Right atrium auricular region (tissue), 2 donors: ENCODE data around the gene WWOX. TPM values are rescaled to one million over a fixed set of nuclear protein-coding genes. Genes with fewer than 3 reads are reported as not detected.

Experiments used
- DNase-seq: peaks from one replicate; pipeline ENCODE4 v3.0.0-alpha.2; 2019; ENCODE audit warnings: low spot score
- H3K27ac ChIP-seq, 2 donors: fragments of 200-600 bp; sonication (generic); 1 replicate in 1 of 2; 2 replicates in 1 of 2; pipeline ENCODE4 v1.5.1; 2016 to 2019
- H3K27me3 ChIP-seq, 2 donors: fragments of 200-600 bp; sonication (generic); one replicate each; pipeline versions ENCODE4 v1.5.1 to v1.6.0; 2017 to 2019
- H3K36me3 ChIP-seq: fragments of 200-600 bp; sonication (generic); one replicate; pipeline ENCODE4 v1.5.1; 2016
- H3K4me1 ChIP-seq, 2 donors: fragments of 200-600 bp; sonication (generic); one replicate each; pipeline versions ENCODE4 v1.5.1 to v1.6.0; 2017 to 2019
- H3K4me3 ChIP-seq, 2 donors: fragments of 200-600 bp; sonication (generic); 1 replicate in 1 of 2; 2 replicates in 1 of 2; pipeline ENCODE4 v1.5.1; 2017 to 2019; ENCODE audit warnings: mild to moderate bottlenecking in 1 of 2, moderate library complexity in 1 of 2
- H3K9me3 ChIP-seq, 2 donors: fragments of 200-600 bp; sonication (generic); one replicate each; pipeline ENCODE4 v1.5.1; 2019
- CTCF ChIP-seq, 2 donors: fragments of 200-600 bp; sonication (generic); IDR thresholded peaks; one replicate each; pipeline ENCODE4 v1.5.1; 2019; ENCODE audit warnings: antibody characterized with exemption in 2 of 2
- total RNA-seq, 2 donors: library from RNA; depleted of rRNA; stranded (reverse); fragments of >200 nt; gene quantifications; one replicate each; pipeline ENCODE4 v1.1.0, GENCODE V29; 2016

WWOX gene
- total RNA-seq, 2 donors from 2014 or later = 14.8 to 20.8 TPM

- no peak for DNase-seq
- no peaks in the 10 kb centered on the region for H3K4me1 ChIP-seq
- no peaks in the 10 kb centered on the region for H3K27me3 ChIP-seq
- no peak overlapping the region for H3K27ac ChIP-seq
- no peak overlapping the region for H3K4me3 ChIP-seq
- no peak for TF ChIP-seq CTCF (IDR thresholded peaks at IDR 0.05)
- no peaks in the 10 kb centered on the region for H3K36me3 ChIP-seq
- no peaks in the 10 kb centered on the region for H3K9me3 ChIP-seq
These were observed 926.7 kb downstream of the WWOX start for GRCh38 chr16:79026117-79026516.

- Histone ChIP-seq H3K4me1 (no peaks in the 10 kb centered on the region), H3K27me3 (no peaks in the 10 kb centered on the region), H3K9me3 (peaks cover 0 to 5% of the 10 kb centered on the region in 2 donors), H3K4me3 (no peak overlapping the region), H3K27ac (no peak overlapping the region), H3K36me3 (no peaks in the 10 kb centered on the region)
- DNase-seq = no peak
- TF ChIP-seq CTCF (IDR thresholded peaks at IDR 0.05) = no peak
These were observed 937.1 kb downstream of the WWOX start for GRCh38 chr16:79036541-79036940.

- Histone ChIP-seq H3K27ac (no peak overlapping the region), H3K36me3 (no peaks in the 10 kb centered on the region), H3K9me3 (peaks cover 0 to 5% of the 10 kb centered on the region in 2 donors), H3K27me3 (no peaks in the 10 kb centered on the region), H3K4me1 (no peaks in the 10 kb centered on the region), H3K4me3 (no peak overlapping the region)
- no peak for TF ChIP-seq CTCF (IDR thresholded peaks at IDR 0.05)
- DNase-seq = no peak
These were observed 938.3 kb downstream of the WWOX start for GRCh38 chr16:79037521-79038373.

GRCh38 chr16:79041206-79041605, 941.8 kb downstream of the WWOX start:
- H3K4me3 ChIP-seq = no peak overlapping the region
- H3K27me3 ChIP-seq = no peaks in the 10 kb centered on the region
- no peak for DNase-seq
- H3K9me3 ChIP-seq = no peaks in the 10 kb centered on the region
- TF ChIP-seq CTCF (IDR thresholded peaks at IDR 0.05) = no peak
- H3K36me3 ChIP-seq = no peaks in the 10 kb centered on the region
- no peak overlapping the region for H3K27ac ChIP-seq
- H3K4me1 ChIP-seq = no peaks in the 10 kb centered on the region

GRCh38 chr16:79042141-79042540, 942.7 kb downstream of the WWOX start:
- no peak overlapping the region for H3K27ac ChIP-seq
- no peak for TF ChIP-seq CTCF (IDR thresholded peaks at IDR 0.05)
- H3K36me3 ChIP-seq = no peaks in the 10 kb centered on the region

GRCh38 chr16:79042886-79043285, 943.4 kb downstream of the WWOX start:
- H3K36me3 ChIP-seq = no peaks in the 10 kb centered on the region
- no peak overlapping the region for H3K27ac ChIP-seq
- no peak overlapping the region for H3K4me3 ChIP-seq
- no peak for TF ChIP-seq CTCF (IDR thresholded peaks at IDR 0.05)
- no peak for DNase-seq
- H3K9me3 ChIP-seq = no peaks in the 10 kb centered on the region
- H3K4me1 ChIP-seq = no peaks in the 10 kb centered on the region
- no peaks in the 10 kb centered on the region for H3K27me3 ChIP-seq

More at GRCh38 chr16:79042141-79042540, 942.7 kb downstream of the WWOX start:
- Histone ChIP-seq H3K4me1 (no peaks in the 10 kb centered on the region), H3K4me3 (no peak overlapping the region), H3K9me3 (no peaks in the 10 kb centered on the region), H3K27me3 (no peaks in the 10 kb centered on the region)
- no peak for DNase-seq
